Esophagus muscularis mucosa (tissue), 4 donors: Measurements from ENCODE around the gene CNTNAP4.

Experiments used
- EP300 ChIP-seq: sonication (generic); formaldehyde crosslinking; IDR thresholded peaks from one replicate; pipeline ENCODE4 v1.6.1; 2017; ENCODE audit warnings: antibody characterized with exemption
- POLR2A ChIP-seq: fragments of 450-650 bp; IDR thresholded peaks from one replicate; pipeline ENCODE4 v1.6.1; 2017; ENCODE audit warnings: antibody characterized with exemption, moderate library complexity, mild to moderate bottlenecking, low read depth
- POLR2AphosphoS5 ChIP-seq, 2 donors: sonication (generic); formaldehyde crosslinking; IDR thresholded peaks; one replicate each; pipeline ENCODE4 v1.6.1; 2017; ENCODE audit warnings: antibody characterized with exemption in 2 of 2
- TF ChIP-seq, protein P1 (sequence below), 3 experiments: fragments of 200-600 bp in 2 of 3; fragments of 450-650 bp in 1 of 3; sonication (generic) in 2 of 3; IDR thresholded peaks; one replicate each; pipeline ENCODE4 v1.5.1; 2017 to 2019; ENCODE audit warnings: antibody characterized with exemption in 3 of 3, mild to moderate bottlenecking in 2 of 3, moderate library complexity in 1 of 3

DNA sequence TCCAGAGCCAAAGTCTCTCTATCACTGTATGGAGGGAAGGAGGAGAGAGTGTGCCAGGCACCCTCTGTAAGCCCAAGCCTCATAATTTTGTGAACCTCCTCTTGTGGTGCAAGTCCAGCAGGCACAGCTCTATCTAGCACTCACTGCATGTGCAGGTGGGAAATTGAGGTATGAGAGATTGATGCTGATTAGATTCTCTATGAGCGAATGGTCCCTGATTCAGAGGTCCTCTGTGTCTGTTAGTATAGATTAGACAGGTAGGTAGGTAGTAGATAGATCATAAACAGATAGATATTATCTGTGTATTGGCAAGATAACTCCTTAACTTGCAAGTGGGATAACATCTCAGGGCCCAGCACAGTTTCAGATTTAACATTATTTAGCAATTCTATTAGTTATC is 209.5 kb downstream of the CNTNAP4 start:
- TF ChIP-seq, protein P1, sequence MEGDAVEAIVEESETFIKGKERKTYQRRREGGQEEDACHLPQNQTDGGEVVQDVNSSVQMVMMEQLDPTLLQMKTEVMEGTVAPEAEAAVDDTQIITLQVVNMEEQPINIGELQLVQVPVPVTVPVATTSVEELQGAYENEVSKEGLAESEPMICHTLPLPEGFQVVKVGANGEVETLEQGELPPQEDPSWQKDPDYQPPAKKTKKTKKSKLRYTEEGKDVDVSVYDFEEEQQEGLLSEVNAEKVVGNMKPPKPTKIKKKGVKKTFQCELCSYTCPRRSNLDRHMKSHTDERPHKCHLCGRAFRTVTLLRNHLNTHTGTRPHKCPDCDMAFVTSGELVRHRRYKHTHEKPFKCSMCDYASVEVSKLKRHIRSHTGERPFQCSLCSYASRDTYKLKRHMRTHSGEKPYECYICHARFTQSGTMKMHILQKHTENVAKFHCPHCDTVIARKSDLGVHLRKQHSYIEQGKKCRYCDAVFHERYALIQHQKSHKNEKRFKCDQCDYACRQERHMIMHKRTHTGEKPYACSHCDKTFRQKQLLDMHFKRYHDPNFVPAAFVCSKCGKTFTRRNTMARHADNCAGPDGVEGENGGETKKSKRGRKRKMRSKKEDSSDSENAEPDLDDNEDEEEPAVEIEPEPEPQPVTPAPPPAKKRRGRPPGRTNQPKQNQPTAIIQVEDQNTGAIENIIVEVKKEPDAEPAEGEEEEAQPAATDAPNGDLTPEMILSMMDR (IDR thresholded peaks at IDR 0.05): no peak
- TF ChIP-seq POLR2A: no peak
- TF ChIP-seq EP300: no peak
- no peak for TF ChIP-seq POLR2AphosphoS5 (IDR thresholded peaks at IDR 0.05)
